HG03520 (cell line): ENCODE data around the gene BMPR1B.

ENCODE experiments used
- ATAC-seq: cut with Tn5 transposase; IDR thresholded peaks from one replicate; pipeline ENCODE4 v1.9.1; 2021; ENCODE audit warnings: mild to moderate bottlenecking, moderate library complexity; ENCODE audit not compliant: unreplicated experiment

BMPR1B gene

DNA sequence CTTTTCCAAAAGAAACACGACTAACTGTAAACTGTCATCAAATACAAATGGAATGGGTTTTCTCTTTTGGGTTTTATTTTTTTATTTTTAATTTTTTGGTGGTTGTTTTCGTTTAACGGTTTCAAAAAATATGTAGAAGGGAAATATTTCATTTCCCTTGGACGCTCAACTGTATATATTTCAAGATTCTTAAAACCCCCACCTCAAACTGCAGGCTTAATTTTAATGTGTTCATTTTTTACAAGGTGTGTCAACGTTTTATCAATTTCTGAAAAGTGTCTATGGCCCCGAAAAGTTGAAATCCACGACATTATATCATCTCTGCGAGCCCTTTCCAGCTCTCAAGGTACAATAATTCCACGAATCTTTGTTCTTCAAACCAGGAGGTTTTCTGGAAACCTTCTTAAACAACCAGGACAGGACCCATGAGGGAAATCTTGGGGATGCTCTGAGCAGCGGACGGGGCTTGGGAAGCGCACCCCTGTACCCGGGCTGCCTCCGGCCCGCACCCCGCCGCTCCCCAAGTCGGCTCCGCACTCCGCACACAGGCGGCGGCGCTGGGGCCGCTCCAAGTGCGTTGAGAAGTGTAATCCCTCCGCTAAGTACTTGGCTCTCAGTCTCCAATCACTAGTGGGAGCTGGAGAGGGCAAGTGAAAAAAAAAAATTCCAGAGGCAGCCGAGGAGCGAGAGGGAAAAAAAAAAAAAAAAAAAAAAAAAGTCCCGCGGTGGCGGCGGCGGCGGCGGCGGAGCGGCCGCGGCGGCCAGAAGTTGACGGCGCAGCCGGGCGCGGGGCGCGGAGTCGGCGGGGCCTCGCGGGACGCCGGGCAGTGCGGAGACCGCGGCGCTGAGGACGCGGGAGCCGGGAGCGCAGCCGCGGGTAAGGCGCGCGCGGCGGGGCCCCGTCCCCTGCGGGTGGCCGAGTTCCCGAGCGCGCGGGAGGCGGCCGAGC is at the start of gene BMPR1B:
BMPR1B (plus strand) TSS at position 764 of the 949 bp plus-strand sequence. CDS start 346,470 bp downstream, outside the sequence.
- no peak for ATAC-seq

DNA sequence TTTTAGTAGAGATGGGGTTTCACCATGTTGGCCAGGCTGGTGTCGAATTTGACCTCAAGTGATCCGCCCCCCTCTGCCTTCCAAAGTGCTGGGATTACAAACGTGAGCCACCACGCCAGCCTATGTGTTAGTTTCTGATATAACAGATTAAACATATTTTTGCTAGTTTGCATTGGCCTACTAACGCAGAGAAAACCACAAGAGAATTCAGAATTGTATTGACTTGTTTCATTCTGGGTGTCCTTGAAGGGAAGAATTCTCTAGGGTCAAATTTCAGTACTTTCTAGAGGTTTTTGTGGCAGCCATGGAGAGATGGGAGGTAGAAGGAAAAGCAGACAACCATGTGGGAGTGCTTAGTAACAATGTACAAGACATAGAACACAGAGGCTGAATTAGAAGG is 46.1 kb upstream of the BMPR1B start:
- no peak for ATAC-seq

DNA sequence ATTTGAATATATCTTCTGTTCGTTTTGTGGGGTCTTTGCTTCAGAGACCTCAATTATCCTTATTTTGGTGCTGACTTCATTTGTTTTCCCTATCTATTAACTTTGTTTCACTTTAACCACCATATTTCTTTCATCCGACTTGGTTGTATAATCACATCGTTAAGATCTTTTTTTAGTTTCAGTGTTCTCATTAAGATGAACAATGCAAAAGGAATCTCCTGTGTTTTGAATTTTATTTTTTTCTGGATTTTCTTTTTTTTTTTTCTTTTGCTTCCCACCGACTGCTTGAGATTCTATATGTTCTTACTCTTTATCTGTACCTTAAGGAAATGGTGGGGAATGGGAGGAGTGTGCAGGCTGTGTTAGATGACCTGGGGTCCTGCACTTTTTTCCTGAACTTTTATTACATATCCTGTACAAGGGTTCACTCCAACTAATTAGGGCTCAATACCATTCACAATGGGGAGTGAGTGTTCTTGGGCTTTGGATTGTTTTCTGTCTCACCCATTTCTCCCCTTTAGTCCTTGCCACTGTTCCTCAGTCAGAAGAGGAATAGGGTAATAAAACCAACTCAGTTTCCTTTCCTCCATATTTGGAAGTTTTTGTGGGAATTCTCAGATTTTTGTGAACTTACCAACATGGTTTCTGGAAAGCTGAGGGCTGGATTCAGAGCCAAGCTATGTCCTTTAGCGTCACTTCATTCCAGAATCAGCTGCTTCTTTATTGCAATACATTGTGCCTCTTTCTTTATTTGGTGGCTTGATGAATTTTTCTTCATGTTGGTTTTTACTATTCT is 43.2 kb upstream of the BMPR1B start:
- no peak for ATAC-seq

DNA sequence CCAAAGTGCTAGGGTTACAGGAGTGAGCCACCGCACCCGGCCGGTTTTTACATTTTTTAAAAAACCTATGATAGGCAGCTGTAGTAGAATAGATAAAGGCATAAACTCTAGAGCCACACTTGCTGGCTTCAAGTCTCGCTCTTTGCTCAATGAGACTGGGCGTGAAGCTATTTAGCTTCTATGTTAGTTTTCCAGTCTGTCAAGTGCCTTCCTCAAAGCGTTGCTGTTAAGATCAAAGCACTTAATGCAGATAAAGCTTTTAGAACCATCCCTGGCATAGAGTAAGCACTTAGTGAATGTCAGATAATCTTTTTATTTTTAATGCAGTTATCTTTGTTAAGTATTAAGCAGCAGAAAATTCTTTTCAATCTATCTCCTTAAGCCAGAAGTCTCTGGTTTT is 42.0 kb upstream of the BMPR1B start:
- ATAC-seq, result no peak

DNA sequence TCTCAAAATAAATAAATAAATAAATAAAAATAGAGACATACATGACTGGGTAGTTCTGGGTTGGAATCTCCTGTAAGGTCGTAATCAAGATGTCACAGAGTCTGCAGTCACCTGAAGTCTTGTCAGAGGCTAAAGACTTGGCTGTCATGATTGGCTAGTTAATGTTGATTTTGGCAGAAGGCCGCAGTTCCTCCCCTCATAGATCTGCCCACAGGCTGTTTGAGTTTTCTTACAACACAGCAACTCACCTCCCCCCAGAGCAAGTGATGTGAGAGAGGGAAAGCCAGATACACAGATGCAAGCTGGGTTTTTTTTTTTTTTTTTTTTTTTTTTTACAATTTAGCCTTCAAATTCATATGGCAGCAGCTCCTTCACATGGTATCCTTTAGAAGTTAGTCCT is 36.4 kb upstream of the BMPR1B start:
- no peak for ATAC-seq

DNA sequence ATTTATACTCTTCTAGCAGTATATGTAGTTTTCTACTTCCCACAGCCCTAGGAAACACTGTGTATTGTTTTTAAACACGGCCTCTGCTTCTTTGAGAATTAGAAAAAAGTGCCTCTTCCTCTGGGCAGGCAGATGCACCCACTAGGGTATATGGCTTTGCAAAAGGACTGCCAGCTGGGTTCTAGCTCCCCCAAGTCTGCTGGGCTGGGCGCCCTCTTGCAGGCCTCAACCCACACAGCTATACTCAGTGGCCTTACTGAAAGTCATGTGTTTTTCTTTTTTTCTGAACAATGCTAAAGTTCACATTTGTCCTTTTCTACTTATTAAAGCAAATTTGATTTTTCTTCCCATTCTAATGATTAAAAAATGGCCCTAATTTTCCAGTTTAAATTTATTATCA is 35.5 kb upstream of the BMPR1B start:
- ATAC-seq, result no peak

DNA sequence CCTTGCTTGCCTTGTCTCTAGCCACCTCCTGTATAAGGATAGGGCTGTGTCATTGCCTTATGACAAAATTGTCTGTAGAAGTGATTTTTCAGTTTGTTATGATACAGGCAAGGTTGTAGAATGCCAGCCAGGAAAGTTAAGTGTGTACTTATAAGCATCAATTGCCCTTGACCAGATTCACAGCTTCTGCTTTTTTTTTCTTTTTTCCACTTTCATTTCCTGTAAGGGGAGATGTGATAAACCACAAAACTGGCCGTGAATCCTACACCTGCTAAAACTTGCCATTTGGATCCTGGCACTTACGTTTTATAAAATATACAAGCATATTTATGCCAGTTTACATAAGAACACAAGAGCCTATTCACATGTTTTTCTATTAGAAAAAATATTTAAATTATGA is 35.0 kb upstream of the BMPR1B start:
- ATAC-seq, result no peak

DNA sequence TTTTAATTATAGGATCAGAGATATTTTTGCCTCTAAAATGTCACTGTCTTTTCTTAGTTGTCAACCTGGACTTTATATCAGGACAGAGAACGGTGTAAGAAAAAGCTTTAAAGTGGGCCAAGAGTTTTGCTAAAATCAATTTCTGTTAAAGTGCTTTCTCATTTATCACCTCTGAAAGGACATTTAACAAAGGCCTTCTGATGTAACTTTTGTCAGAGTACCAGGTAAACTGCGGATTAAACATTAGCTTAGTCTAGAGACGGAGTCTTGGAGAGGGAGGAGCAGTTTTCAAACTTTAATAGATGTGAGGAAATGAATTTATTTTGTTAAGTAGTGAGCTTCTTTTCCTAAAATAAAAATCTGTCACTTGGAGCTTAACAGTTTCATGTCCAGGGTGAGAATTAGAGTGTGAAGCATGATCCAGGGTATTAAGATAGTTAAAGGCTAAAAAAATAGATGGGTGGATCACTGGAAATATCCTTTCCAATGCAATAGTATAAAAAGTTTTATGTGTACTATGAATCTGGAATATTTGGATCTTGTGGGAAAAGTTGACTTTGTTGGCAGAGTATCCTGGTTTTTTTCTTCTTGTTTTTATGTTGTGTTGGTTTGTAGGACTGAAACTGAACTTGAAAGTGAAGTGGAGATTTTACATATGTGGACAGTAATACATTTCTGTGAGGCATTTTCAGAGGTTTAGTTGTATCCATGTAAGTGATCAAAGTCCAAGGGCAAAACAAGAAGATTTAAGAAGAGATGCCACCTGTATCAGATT is 33.6 kb upstream of the BMPR1B start:
- no peak for ATAC-seq

DNA sequence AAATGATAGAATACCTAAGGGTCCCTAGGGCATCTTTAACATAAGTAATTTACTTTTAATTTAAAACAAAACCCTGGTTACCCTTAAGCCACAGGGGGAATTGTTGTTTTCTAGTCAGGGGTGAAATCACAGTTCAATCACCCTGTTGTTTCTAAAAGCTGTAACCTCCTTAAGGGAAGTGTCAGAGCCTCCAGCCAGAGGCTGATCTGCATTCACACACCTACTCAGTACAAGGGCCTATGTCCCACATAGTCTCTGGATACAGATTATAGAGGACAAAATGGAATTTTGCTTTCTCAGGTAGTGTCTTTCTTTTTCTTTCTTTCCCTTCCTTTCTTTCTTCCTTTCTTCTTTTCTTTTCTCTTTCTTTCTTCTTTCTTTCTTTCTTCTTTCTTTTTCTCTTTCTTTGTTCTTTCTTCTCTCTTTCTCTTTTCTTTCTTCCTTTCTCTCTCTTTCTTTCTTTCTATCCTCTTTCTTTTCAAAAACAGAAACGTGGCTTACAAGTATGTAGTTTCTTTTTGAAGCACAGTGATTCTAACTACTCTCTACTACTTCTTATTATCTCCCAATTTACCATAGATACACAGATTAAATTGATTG is 31.1 kb upstream of the BMPR1B start:
- no peak for ATAC-seq

DNA sequence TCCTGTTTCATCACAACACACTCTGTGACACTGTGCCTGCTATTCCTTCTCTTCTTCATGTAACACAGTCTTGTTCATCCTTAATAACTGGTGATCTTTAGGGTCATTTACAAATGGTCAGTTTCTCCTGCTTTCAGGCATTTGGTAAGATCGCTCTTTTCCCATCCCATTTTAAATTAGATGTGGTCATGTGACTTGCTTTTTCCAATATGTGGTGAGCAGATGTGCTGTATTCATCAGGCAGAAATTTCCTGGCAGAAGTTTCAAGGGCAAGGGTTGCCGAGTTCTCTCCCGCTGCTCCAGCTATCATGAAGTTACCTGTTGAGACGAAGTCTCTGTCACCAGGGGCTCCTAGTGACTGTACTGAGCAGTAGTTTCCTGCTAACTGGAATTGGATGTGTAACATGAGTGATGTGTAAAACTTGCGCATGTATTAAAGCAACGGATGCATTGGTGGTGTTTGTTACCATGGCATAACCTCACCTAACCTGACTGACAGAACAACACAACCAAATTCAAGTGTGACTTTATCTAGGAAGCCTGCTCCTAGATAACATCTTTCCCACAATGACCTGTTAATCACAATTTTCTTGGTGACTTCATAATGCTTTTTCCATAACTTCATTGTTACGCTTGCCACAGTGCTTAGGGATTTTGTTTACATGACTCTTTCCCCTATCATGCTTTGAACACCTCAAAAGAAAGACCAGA is 29.5 kb upstream of the BMPR1B start:
- no peak for ATAC-seq

DNA sequence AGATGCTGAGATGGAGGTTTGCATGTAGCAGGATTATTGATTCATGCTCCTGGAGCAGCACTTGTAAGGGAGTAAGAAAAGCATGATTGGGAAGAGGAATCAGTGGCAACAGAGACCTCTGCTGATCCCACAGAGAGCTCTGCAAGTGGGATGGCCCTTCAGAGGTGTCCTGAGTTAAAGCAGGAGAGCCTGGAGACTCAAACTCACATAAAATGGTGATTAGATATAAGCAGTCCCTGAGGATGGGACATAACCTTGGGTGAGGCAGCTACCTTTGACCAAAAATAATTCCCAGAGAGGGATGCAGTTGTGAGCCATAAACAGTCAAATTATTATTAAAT is 25.4 kb upstream of the BMPR1B start:
- no peak for ATAC-seq

DNA sequence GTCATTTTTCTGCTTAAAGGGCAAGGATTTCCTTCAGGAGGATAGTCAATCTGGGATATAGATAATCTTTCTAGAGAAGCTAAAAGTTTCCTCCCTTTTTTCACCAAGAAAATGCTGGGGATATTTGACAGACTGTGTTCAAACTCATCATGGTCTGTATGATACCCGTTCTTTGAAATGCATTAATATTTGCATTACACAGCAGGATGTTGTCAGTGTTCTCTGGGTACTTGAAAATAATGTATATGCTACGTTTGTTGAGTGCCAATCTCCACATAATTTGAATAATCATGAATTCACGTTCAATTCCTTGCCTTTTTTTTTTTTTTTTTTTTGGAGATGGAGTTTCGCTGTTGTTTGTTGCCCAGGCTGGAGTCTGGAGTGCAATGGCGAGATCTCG is 18.0 kb upstream of the BMPR1B start:
- ATAC-seq, result no peak

DNA sequence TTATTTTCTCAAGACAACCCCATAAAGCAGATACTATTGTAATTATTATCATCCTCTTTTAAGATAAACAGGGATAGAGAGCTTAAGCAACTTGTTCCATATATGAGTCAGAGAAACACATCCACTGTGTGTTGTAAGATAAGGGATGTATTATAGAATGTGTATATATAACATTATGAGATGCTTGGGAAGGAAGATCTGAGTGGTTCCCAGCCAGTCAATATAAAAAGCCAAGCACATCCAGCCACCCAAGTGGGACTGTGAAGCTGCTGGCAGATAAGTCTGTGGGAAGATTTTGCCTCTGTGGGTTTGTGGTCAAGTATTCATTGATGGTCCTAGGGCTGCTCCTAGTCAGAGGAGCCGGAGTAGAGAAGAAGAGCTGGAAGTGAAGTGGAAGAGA is 16.5 kb upstream of the BMPR1B start:
- ATAC-seq, result no peak

DNA sequence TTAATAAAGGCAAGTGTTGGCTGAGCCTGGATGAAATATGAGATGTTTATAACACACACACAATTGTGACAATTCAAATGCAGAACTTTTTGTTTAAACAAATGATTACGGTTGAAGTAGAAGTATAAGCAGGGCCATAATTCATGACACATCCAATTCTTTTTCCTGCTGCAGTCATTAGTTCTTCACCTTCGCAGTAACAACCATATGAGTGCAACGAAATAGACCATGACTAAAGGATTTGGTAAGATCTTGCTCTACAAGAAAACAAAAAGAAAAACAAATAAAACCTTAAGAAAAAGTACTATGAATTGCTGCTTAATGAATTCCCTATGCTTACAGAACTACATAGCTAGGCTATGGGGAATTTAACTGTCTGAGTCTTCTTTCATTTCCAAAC is 13.9 kb upstream of the BMPR1B start:
- ATAC-seq, result no peak

DNA sequence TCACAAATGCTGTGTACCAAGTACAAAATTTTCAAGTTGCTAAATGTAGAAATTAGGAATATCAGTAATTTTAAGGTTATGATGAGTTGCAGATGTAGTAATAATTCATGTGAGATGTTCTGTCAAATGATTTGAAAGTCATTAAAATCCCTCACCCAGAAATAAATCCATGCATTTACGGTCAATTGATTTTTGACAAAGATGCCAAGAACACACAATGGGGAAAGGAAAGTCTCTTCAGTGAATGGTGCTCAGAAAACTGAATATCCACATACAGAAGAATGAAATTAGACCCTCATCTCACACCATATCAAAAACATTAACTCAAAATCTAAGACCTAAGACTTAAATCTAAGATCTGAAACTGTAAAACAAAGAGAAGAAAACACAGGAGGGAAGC is 12.9 kb upstream of the BMPR1B start:
- ATAC-seq, result no peak

DNA sequence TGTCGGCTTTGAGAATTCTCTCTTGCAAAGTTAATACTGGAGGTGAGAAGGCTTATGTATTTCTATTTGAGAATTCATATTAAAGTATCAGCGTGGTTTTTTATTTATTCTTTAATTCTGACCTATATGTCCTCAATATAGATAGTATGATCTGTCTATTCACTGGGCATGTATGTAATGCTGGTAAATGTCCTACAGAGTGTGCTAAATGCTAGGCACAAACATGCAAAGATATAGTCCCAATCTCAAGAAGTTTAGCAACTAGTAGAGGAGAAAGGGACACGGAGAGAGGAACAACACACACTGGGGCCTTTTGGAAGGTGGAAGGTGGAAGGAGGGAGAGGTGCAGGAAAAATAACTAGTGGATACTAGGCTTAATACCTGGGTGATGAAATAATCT is 11.0 kb upstream of the BMPR1B start:
- no peak for ATAC-seq

DNA sequence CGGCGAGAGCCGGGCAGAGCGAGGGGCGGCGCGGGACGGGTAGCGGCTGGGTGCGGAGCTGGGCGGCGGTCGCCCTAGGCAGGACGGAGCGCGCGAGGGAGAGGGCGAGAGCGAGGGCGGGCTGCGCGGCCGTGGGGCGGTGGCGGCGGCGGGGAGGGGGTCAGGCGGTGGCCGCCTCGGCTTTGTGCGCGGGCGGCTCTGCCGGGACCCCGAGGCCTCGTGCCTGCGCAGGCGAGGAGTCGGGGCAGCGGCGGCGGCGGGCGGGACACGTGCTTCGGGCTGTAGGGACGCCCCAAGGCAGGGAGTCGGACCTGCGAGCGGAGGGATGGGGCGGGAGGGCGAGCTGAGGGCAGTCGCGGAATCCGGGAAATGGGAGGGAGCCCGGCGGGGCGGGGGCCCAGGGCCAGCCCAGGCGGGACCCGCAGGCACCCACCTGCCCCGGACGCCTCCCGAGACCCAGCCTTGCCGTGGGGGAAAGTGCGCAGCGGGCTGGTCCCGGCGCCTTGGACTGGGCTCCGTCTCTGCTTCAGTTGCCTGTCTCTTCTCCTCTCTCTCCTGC is 465 bp downstream of the BMPR1B start:
- no peak for ATAC-seq

DNA sequence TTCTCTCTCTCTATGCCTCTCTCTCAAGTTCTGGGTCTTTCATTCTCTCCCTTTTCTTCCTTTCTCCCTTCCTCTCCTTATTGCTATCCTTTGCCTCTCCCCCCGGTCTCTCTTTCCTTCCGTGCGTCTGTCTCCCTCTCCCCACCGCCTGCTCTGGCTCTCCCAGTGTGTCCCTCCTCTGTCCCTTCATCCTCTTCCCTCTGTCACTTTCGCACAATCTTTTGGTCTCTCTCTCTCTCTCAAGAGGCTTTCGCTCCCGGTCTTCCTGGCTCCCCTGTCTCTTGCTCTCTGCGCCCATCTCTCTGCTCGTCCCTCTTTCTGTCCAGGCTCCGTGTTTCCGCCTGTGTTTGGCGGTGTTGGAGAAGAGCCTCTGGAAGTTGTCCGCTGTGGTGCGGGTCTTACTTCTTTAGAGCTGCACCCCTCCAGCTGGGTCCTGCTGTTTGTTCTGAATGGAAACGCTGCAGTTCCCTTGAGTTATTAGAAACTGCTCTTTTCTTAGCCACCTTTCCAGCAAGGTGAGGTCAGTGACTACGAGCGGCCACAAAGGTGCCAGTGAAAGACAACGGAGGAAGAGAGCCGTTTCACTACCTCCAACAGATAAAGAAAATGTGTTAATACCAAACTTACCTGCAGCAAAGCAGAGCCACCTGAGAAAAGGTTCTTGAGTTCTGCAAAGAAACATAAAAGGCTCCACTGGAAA is 1.1 kb downstream of the BMPR1B start:
- ATAC-seq, result no peak

DNA sequence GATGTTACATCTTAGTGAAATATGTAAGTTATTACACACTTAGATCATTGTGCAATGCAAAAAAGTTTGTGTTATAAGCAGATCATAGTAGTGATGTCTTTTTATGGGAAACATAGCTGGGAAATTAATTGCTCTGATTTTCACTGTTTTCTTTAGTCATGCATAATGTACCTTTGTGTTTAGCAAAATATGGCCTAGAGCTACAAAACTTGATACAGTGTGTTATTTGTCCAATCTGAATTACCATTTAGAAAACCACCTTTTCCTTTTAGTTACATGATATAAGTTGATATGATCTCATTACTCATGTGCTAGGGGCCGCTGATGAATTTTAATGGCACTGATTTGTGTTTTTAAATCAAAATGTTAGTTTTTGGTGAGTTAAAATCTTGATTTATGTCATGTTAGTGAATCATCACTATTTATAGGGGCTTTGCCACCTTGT is 2.0 kb downstream of the BMPR1B start:
- no peak for ATAC-seq
